Endothelial cell of umbilical vein (primary cell): Measurements from ENCODE around the gene TRIM36. TPM values are rescaled to one million over a fixed set of nuclear protein-coding genes. Genes with fewer than 3 reads are reported as not detected.

ENCODE experiments used
- BruUV-seq: library from RNA; stranded (reverse); fragments of 400-500 nt; replicated peaks from 2 replicates; lab custom pipeline; 2021; lab: Mats Ljungman, UMichigan
- CTCF ChIA-PET: fragments of 300-600, 350-600 bp; sonication (Branson Sonifier 250); formaldehyde crosslinking; loops from one replicate; lab custom pipeline; 2021; ENCODE audit warnings: antibody characterized with exemption, inconsistent platforms; lab: Charles Lee
- POLR2A ChIA-PET: fragments of 300-600, 350-600 bp; sonication (Branson Sonifier 250); formaldehyde crosslinking; loops from one replicate; lab custom pipeline; 2021; ENCODE audit warnings: antibody characterized with exemption, inconsistent platforms; lab: Charles Lee
- DNase-seq: peaks from one replicate; pipeline ENCODE4 v3.0.0-alpha.2; 2011; ENCODE audit warnings: low read depth, low spot score
- FAIRE-seq: peaks from 2 replicates; lab custom pipeline; 2011; peaks lifted over from hg19 to GRCh38; lab: Jason Lieb, UNC
- H2AFZ ChIP-seq: 2 replicates; pipeline ENCODE4 v1.6.0; 2012; ENCODE audit warnings: low read depth, low read length, control low read depth, inconsistent platforms
- H3K27ac ChIP-seq: 2 replicates; pipeline ENCODE4 v1.5.1; 2011; ENCODE audit warnings: low read depth, mild to moderate bottlenecking, control low read depth, low read length, moderate library complexity; ENCODE audit not compliant: insufficient read depth
- H3K27me3 ChIP-seq, 2 experiments: 2 replicates each; pipeline versions ENCODE4 v1.6.0 to v1.6.1; 2011; ENCODE audit warnings: low read length in 2 of 2, mixed read lengths in 1 of 2; ENCODE audit not compliant: control insufficient read depth in 2 of 2, insufficient read depth in 2 of 2
- H3K36me3 ChIP-seq, 2 experiments: 2 replicates in 1 of 2; 3 replicates in 1 of 2; pipeline ENCODE4 v1.5.1; 2011; ENCODE audit warnings: low read length in 2 of 2, mild to moderate bottlenecking in 1 of 2, moderate library complexity in 1 of 2; ENCODE audit not compliant: control insufficient read depth in 2 of 2, insufficient read depth in 2 of 2; ENCODE audit errors: extremely low read depth in 1 of 2
- H3K4me1 ChIP-seq: 3 replicates; pipeline ENCODE4 v1.5.1; 2011; ENCODE audit warnings: mild to moderate bottlenecking, low read length; ENCODE audit not compliant: control insufficient read depth, insufficient read depth; ENCODE audit errors: extremely low read depth
- H3K4me2 ChIP-seq: 2 replicates; pipeline ENCODE4 v1.6.1; 2011; ENCODE audit warnings: low read length, control low read depth, mixed read lengths; ENCODE audit not compliant: insufficient read depth
- H3K4me3 ChIP-seq, 3 experiments: fragments of 200-600 bp in 1 of 3; sonication (generic), shearing (Covaris generic) in 1 of 3; replicated peaks in 1 of 3; 2 replicates each; pipeline ENCODE4 v1.5.1; 2011 to 2016; ENCODE audit warnings: control low read depth in 3 of 3, low read length in 3 of 3, mild to moderate bottlenecking in 2 of 3, inconsistent platforms in 1 of 3, low read depth in 1 of 3, moderate library complexity in 1 of 3; ENCODE audit not compliant: insufficient read depth in 1 of 3
- H3K79me2 ChIP-seq: 2 replicates; pipeline ENCODE4 v1.6.0; 2012; ENCODE audit warnings: low read length, inconsistent platforms; ENCODE audit not compliant: control insufficient read depth, insufficient read depth
- H3K9ac ChIP-seq: replicated peaks from 2 replicates; pipeline ENCODE3; 2011; ENCODE audit warnings: low read length, control low read depth; ENCODE audit not compliant: insufficient read depth; ENCODE audit errors: extremely low read depth
- H3K9me1 ChIP-seq: replicated peaks from 3 replicates; pipeline ENCODE4 v1.6.0; 2011; ENCODE audit warnings: mild to moderate bottlenecking, low read length; ENCODE audit not compliant: control insufficient read depth, insufficient read depth; ENCODE audit errors: extremely low read depth
- H3K9me3 ChIP-seq: replicated peaks from 2 replicates; pipeline ENCODE4 v1.5.1; 2012; ENCODE audit warnings: low read length, inconsistent platforms; ENCODE audit not compliant: control insufficient read depth, insufficient read depth
- H4K20me1 ChIP-seq: replicated peaks from 2 replicates; pipeline ENCODE3; 2011; ENCODE audit warnings: mild to moderate bottlenecking, low read length; ENCODE audit not compliant: control insufficient read depth, insufficient read depth; ENCODE audit errors: extremely low read depth
- FOS ChIP-seq: IDR thresholded peaks from 2 replicates; pipeline ENCODE4 v1.6.1; 2011; ENCODE audit warnings: mild to moderate bottlenecking, low read length, moderate library complexity, borderline replicate concordance; ENCODE audit not compliant: insufficient read depth
- JUN ChIP-seq: IDR thresholded peaks from 2 replicates; pipeline ENCODE4 v1.6.1; 2011; ENCODE audit warnings: borderline replicate concordance, low read depth; ENCODE audit not compliant: insufficient read length, insufficient read depth
- MYC ChIP-seq: IDR thresholded peaks from one replicate; pipeline ENCODE4 v1.6.1; 2011; ENCODE audit warnings: mild to moderate bottlenecking, low read depth, low read length
- dilution Hi-C: fragments of 300-500 bp; cut with MboI; formaldehyde crosslinking; loops from one replicate; pipeline ENCODE4 v1.15.0; 2019; ENCODE audit warnings: low sequenced_read_pairs; ENCODE audit not compliant: extremely low pct_ligation_motif_present
- intact Hi-C: fragments of 100-400 bp; cut with micrococcal nuclease; formaldehyde crosslinking; loops from one replicate; pipeline ENCODE4 v1.10.0; 2022
- polyA plus RNA-seq, 4 experiments: library from polyadenylated mRNA; depleted of rRNA in 3 of 4; stranded (reverse) in 3 of 4; unstranded in 1 of 4; fragments of >200 nt; gene quantifications; 2 replicates each; pipeline versions ENCODE4 v1.2.1 to v1.2.3, GENCODE V29; 2011 to 2012; ENCODE audit warnings: missing spikeins in 1 of 4
- total RNA-seq: library from RNA; stranded (reverse); gene quantifications from 2 replicates; pipeline ENCODE4 v1.2.3, GENCODE V29; 2021
- TF ChIP-seq, protein P1 (sequence below), 2 donors: IDR thresholded peaks; 1 replicate in 1 of 2; 2 replicates in 1 of 2; pipeline ENCODE4 v1.5.1; 2011; ENCODE audit warnings: low read length in 2 of 2, mild to moderate bottlenecking in 2 of 2, moderate library complexity in 2 of 2, control low read depth in 1 of 2, inconsistent platforms in 1 of 2, low read depth in 1 of 2; ENCODE audit not compliant: insufficient read depth in 1 of 2; ENCODE audit errors: extremely low read depth in 1 of 2
- TF ChIP-seq, protein P2 (sequence below): IDR thresholded peaks from 2 replicates; pipeline ENCODE4 v1.6.1; 2011; ENCODE audit not compliant: insufficient read depth, insufficient read length

TRIM36 gene
- total and polyA plus RNA-seq, 2 donors (not counting 3 experiments of a cell fraction or from before 2014, with no cell fraction given), result 0.76 to 1.2 TPM

DNA sequence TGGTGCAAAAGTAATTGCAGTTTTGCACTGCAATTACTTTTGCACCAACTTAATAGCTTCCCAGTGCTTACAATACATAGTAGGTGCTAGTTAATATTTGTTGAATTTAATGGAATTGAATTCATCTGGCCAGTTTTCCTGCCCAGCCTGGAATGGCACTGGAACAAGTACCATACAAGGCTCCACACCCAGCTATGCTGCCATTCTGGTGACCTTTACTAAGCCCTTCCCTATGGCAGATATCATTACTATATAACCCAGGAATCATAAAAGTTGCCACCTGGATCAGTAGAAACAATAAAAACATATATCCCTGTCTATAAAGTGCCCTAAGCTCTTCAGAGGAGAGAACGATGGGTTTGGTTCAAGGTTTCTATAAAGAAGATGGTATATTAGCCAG, 22.4 kb upstream of the TRIM36 start:
- H2AFZ ChIP-seq, result no peak overlapping the region
- no peaks in the 10 kb centered on the region for H4K20me1 ChIP-seq
- no peak for DNase-seq
- no peaks in the 10 kb centered on the region for H3K79me2 ChIP-seq
- ChIA-PET POLR2A (no interaction called here), CTCF (no interaction called here)
- H3K36me3 ChIP-seq, result no peaks in the 10 kb centered on the region
- no peaks in the 10 kb centered on the region for H3K9me1 ChIP-seq
- dilution Hi-C loops, result no loop called here
- BruUV-seq, result no TSS peak
- H3K9ac ChIP-seq, result no peak overlapping the region
- H3K4me2 ChIP-seq, result no peak overlapping the region
- no peak for FAIRE-seq
- no peak overlapping the region for H3K4me3 ChIP-seq
- intact Hi-C loops, result no loop called here
- no peak for TF ChIP-seq MYC
- no peak for TF ChIP-seq FOS
- no peak for TF ChIP-seq JUN
- TF ChIP-seq, protein P1, sequence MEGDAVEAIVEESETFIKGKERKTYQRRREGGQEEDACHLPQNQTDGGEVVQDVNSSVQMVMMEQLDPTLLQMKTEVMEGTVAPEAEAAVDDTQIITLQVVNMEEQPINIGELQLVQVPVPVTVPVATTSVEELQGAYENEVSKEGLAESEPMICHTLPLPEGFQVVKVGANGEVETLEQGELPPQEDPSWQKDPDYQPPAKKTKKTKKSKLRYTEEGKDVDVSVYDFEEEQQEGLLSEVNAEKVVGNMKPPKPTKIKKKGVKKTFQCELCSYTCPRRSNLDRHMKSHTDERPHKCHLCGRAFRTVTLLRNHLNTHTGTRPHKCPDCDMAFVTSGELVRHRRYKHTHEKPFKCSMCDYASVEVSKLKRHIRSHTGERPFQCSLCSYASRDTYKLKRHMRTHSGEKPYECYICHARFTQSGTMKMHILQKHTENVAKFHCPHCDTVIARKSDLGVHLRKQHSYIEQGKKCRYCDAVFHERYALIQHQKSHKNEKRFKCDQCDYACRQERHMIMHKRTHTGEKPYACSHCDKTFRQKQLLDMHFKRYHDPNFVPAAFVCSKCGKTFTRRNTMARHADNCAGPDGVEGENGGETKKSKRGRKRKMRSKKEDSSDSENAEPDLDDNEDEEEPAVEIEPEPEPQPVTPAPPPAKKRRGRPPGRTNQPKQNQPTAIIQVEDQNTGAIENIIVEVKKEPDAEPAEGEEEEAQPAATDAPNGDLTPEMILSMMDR (IDR thresholded peaks at IDR 0.05; ENCODE audit: extremely low read depth in 1 of 2, insufficient read depth in 1 of 2, low read depth in 1 of 2, low read length in 2 of 2), result no peak
- TF ChIP-seq, protein P2, sequence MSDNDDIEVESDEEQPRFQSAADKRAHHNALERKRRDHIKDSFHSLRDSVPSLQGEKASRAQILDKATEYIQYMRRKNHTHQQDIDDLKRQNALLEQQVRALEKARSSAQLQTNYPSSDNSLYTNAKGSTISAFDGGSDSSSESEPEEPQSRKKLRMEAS, result no peak
- H3K27ac ChIP-seq, result no peak overlapping the region
- peaks cover 0 to 5% of the 10 kb centered on the region in 2 experiments for H3K27me3 ChIP-seq
- no peaks in the 10 kb centered on the region for H3K9me3 ChIP-seq
- no peaks in the 10 kb centered on the region for H3K4me1 ChIP-seq
